Right lobe of liver (tissue), 6 donors: ENCODE measurements around the gene MRPL52. TPM values are rescaled to one million over a fixed set of nuclear protein-coding genes. Genes with fewer than 3 reads are reported as not detected.
A peak's percentile ranks its signal among the peaks of the same experiment; 100 is the strongest.

Source experiments
- ATAC-seq, 4 donors: fragments of 200-7000 bp; cut with Tn5 transposase; one replicate each; pipeline ENCODE4 v1.9.1; 2020; ENCODE audit warnings: mild to moderate bottlenecking in 4 of 4, moderate library complexity in 4 of 4
- DNase-seq, 3 donors: peaks; one replicate each; pipeline ENCODE4 v3.0.0-alpha.2; 2020
- H3K27ac ChIP-seq, 3 donors: fragments of 200-600 bp; one replicate each; pipeline ENCODE4 v1.8.0; 2022
- H3K27me3 ChIP-seq, 2 donors: fragments of 200-600 bp; one replicate each; pipeline ENCODE4 v1.8.0; 2022
- H3K36me3 ChIP-seq, 4 donors: fragments of 200-600 bp; sonication (generic) in 1 of 4; one replicate each; pipeline versions ENCODE4 v1.5.1 to v1.8.0; 2017 to 2022; ENCODE audit warnings: control low read depth in 1 of 4
- H3K4me1 ChIP-seq, 4 donors: fragments of 200-600 bp; sonication (generic) in 1 of 4; one replicate each; pipeline versions ENCODE4 v1.5.1 to v1.8.0; 2017 to 2022; ENCODE audit warnings: control low read depth in 1 of 4
- H3K4me3 ChIP-seq, 3 donors: fragments of 200-600 bp; one replicate each; pipeline ENCODE4 v1.8.0; 2022
- H3K9me3 ChIP-seq, 4 donors: fragments of 200-600 bp; sonication (generic) in 1 of 4; one replicate each; pipeline versions ENCODE4 v1.5.1 to v1.8.0; 2017 to 2022; ENCODE audit warnings: control low read depth in 1 of 4
- POLR2A ChIP-seq: fragments of 450-650 bp; IDR thresholded peaks from one replicate; pipeline ENCODE4 v1.6.1; 2017; ENCODE audit warnings: antibody characterized with exemption, mild to moderate bottlenecking
- WGBS: methylation state at CpG from one replicate; pipeline ENCODE4 v1.1.6; 2018; ENCODE audit warnings: low coverage, low lambda C conversion rate; ENCODE audit not compliant: insufficient coverage; ENCODE audit errors: missing lambda C conversion rate; 5-methylcytosine and 5-hydroxymethylcytosine counted together
- intact Hi-C, 2 donors: fragments of 100-400 bp; cut with DNase I; formaldehyde crosslinking; loops; one replicate each; pipeline versions ENCODE4 v1.11.2 to v1.14.1; 2022
- total RNA-seq, 6 experiments: library from RNA; depleted of rRNA in 2 of 6; stranded (reverse); fragments of >200 nt in 2 of 6; fragmentation: NEBNext Ultra II Directional in 3 of 6; extraction: Animal tissue kit (Norgen Biotek cat#: 25700) in 3 of 6; gene quantifications; one replicate each; pipeline versions ENCODE4 v1.1.0 to v1.2.4, GENCODE V29; 2016 to 2023
- TF ChIP-seq, protein P1 (sequence below), 4 donors: fragments of 200-600 bp in 3 of 4; fragments of 450-650 bp in 1 of 4; IDR thresholded peaks; one replicate each; pipeline versions ENCODE4 v1.5.1 to v1.8.0; 2016 to 2022; ENCODE audit warnings: antibody characterized with exemption in 4 of 4, mild to moderate bottlenecking in 2 of 4
- donor health status: DM: no; HTN: yes; CAD: no.
- donor health status: DM: no; HTN: no; CAD: no.
- donor health status: DM: no; HTN: no; CAD: no.
- donor health status: DM: no; HTN: yes; CAD: no.
- donor health status: DM: no; HTN: yes; CAD: no.

MRPL52 gene
- total RNA-seq, 6 experiments from 2014 or later: 42.0 to 96.6 (median 47.6) TPM

DNA sequence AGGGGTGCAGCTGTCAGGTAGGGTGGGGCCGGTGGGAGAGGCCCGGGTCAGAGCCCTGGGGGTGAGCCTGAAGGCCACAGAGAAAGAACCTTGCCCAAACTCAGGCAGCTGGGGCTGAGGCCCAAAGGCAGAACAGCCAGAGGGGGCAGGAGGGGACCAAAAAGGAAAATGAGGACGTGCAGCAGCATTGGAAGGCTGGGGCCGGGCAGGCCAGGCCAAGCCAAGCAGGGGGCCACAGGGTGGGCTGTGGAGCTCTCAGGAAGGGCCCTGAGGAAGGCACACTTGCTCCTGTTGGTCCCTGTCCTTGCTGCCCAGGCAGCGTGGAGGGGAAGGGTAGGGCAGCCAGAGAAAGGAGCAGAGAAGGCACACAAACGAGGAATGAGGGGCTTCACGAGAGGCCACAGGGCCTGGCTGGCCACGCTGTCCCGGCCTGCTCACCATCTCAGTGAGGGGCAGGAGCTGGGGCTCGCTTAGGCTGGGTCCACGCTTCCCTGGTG is 17.2 kb downstream of the MRPL52 start:
- Histone ChIP-seq H3K4me3 (no peak overlapping the region), H3K27ac (no peak overlapping the region), H3K4me1 (no peaks in the 10 kb centered on the region), H3K9me3 (no peaks in the 10 kb centered on the region), H3K27me3 (no peaks in the 10 kb centered on the region), H3K36me3 (peaks cover 0 to 8% (median 1%) of the 10 kb centered on the region in 4 donors)
- ATAC-seq (no peak), DNase-seq (peak in 1 of 3 donors; percentile 49)
- intact Hi-C loops: no loop called here
- 70% methylated on average over 6 of the region's 11 CpGs for WGBS
- TF ChIP-seq POLR2A: no peak
- TF ChIP-seq, protein P1, sequence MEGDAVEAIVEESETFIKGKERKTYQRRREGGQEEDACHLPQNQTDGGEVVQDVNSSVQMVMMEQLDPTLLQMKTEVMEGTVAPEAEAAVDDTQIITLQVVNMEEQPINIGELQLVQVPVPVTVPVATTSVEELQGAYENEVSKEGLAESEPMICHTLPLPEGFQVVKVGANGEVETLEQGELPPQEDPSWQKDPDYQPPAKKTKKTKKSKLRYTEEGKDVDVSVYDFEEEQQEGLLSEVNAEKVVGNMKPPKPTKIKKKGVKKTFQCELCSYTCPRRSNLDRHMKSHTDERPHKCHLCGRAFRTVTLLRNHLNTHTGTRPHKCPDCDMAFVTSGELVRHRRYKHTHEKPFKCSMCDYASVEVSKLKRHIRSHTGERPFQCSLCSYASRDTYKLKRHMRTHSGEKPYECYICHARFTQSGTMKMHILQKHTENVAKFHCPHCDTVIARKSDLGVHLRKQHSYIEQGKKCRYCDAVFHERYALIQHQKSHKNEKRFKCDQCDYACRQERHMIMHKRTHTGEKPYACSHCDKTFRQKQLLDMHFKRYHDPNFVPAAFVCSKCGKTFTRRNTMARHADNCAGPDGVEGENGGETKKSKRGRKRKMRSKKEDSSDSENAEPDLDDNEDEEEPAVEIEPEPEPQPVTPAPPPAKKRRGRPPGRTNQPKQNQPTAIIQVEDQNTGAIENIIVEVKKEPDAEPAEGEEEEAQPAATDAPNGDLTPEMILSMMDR (IDR thresholded peaks at IDR 0.05): no peak

DNA sequence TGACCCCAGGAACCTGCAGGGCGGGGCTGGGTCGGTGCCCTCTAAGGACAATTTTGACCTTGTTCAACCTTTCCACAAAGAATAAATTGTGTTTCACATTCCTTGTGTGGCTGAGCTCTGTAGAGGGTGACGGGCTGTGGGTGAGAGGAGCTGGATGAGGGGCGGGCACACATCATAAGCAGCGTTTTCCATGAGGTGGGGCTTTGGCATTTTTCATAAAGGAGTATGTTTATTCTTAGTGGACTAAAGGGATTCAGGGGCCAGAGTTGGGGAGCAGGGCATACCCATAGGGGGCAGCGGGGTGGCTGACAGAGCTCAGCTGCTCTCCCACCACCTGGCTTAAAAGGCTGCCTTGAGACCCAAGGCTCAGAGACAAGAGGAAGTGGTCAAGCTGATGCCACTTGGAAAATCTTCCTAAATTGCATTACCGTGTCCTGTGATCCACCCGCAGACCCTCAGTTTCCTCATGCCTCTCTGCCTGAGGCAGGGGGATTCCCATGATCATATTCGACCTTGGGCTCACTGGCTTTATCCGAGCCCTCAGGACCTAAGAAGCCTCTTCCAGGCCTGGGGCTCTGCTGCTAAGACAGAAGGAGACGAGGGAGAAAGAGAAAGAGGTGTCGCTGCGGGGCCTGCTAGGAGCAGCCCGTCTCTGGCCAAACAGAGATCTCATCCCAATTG is 18.1 kb downstream of the MRPL52 start:
- WGBS: 41% methylated on average over 6 of the region's 14 CpGs
- Histone ChIP-seq H3K9me3 (no peaks in the 10 kb centered on the region), H3K4me1 (no peaks in the 10 kb centered on the region), H3K27ac (peak overlapping the region in 1 of 3 donors; percentile 65), H3K36me3 (peaks cover 0 to 8% (median 1%) of the 10 kb centered on the region in 4 donors), H3K27me3 (no peaks in the 10 kb centered on the region), H3K4me3 (no peak overlapping the region)
- no peak for ATAC-seq
- no peak for TF ChIP-seq POLR2A
- TF ChIP-seq, protein P1 (IDR thresholded peaks at IDR 0.05): no peak
- intact Hi-C loops: no loop called here
- DNase-seq: peak in 1 of 3 donors; percentile 27

DNA sequence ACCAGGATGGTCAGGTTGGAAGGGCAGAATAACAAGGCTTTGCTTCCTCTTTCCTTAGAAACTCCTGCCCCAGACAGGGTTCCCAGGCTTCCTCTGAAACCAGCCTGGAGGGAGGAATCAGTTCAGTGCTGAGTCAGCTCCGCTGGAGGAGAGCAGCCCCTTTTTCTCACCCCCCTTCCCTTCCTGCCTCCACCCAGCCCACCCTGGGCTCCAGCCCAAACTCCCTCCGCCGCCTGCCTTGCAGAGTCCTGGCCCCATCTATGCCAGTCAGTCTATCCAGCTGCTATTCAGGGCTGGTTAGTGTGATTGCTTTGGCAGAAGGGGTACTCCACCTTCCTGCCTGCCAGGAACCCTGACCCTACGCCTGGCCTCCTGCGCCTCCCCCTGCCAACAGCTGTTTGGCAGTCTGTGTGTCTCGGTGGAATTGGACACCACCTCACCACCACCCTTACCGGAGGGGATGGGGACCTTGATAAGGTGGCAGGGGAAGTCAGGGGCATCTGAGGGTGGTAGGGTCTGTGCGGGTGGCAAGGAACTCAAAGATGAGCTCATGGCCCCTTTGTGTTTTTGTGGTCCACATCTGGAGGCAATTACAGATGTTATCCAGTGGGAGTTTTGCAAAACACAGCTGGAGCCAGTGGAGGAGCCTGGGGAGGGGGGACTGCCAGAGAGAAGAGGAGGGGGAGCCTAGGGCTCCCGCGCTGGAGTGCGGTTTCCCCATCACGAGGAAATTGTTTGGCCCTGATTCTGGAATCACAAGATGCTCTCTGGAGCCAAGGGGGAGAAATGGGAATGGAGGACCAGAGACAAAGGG is 18.9 kb downstream of the MRPL52 start:
- DNase-seq: peak in 1 of 3 donors; percentile 59
- ATAC-seq: peak; percentile 8 to 23 (median 12)
- no peaks in the 10 kb centered on the region for H3K9me3 ChIP-seq
- peak overlapping the region in 1 of 3 donors; percentile 65 for H3K27ac ChIP-seq
- H3K4me1 ChIP-seq: no peaks in the 10 kb centered on the region
- intact Hi-C loops: no loop called here
- no peaks in the 10 kb centered on the region for H3K27me3 ChIP-seq
- WGBS: 51% methylated on average over 9 of the region's 12 CpGs
- TF ChIP-seq POLR2A: no peak
- TF ChIP-seq, protein P1 (IDR thresholded peaks at IDR 0.05): no peak
- H3K4me3 ChIP-seq: no peak overlapping the region
- peaks cover 0 to 8% (median 0%) of the 10 kb centered on the region in 4 donors for H3K36me3 ChIP-seq

DNA sequence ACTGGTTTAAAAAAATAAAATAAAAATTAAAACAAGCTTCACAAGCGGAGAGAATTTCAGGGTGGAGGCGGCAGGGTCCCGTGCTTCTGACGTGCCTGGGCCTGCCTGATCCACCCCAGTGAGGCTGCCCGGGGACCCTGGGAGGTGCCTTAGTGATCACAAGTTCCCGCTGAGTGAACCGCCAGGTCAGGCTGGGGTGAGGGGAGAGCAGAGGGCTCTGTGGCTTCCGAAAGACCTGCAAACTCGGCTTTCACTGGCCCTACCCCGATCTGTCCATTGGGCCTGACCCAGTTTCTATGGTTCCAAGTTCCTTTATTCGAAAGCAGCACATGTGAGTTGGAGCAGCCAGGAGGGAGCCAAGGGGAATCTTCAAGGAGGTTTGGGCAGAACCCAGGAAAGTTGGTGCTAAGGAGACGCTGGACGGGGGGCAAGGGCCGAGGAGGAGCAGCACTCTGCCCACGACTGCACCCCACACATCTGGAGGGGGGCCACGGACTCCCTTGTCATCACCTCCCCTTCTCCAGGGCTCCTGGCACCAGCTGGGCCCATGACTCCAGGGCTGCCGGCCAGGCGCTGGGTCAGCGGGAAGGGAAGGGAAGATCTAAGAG is 19.6 kb downstream of the MRPL52 start:
- ATAC-seq (no peak), DNase-seq (peak in 1 of 3 donors; percentile 45)
- no peak overlapping the region for H3K4me3 ChIP-seq
- WGBS: 76% methylated on average over 7 of the region's 19 CpGs
- peak overlapping the region in 1 of 3 donors; percentile 47 for H3K27ac ChIP-seq
- no peaks in the 10 kb centered on the region for H3K4me1 ChIP-seq
- H3K9me3 ChIP-seq: no peaks in the 10 kb centered on the region
- no peaks in the 10 kb centered on the region for H3K27me3 ChIP-seq
- intact Hi-C loops: no loop called here
- TF ChIP-seq POLR2A: no peak
- TF ChIP-seq, protein P1 (IDR thresholded peaks at IDR 0.05): no peak
- peaks cover 0 to 6% (median 0%) of the 10 kb centered on the region in 4 donors for H3K36me3 ChIP-seq
